PFSK-1 (cell line): ENCODE results near the gene WASL.

Source experiments
- FOXP2 ChIP-seq: optimal IDR thresholded peaks from 2 replicates; pipeline ENCODE3; 2011; ENCODE audit warnings: borderline replicate concordance, control low read depth, inconsistent platforms; ENCODE audit not compliant: insufficient read depth; ENCODE audit errors: extremely low read length, extremely low read depth
- POLR2AphosphoS5 ChIP-seq: IDR thresholded peaks from 2 replicates; pipeline ENCODE4 v1.6.1; 2012; ENCODE audit warnings: low read depth, mild to moderate bottlenecking, control low read depth, low read length, moderate library complexity
- SIN3A ChIP-seq: IDR thresholded peaks from 2 replicates; pipeline ENCODE4 v1.6.1; 2012; ENCODE audit warnings: mild to moderate bottlenecking, low read length, moderate library complexity, borderline replicate concordance; ENCODE audit not compliant: insufficient read depth
- TAF1 ChIP-seq: IDR thresholded peaks from 2 replicates; pipeline ENCODE4 v1.6.1; 2012; ENCODE audit warnings: low read length, control low read depth, borderline replicate concordance; ENCODE audit not compliant: insufficient read depth
- TF ChIP-seq, protein P1 (sequence below), 2 experiments: IDR thresholded peaks; 2 replicates each; pipeline versions ENCODE4 v1.6.1 to v1.8.0; 2011 to 2012; ENCODE audit warnings: low read depth in 2 of 2, low read length in 2 of 2, control low read depth in 1 of 2, inconsistent platforms in 1 of 2, mild to moderate bottlenecking in 1 of 2, moderate library complexity in 1 of 2; ENCODE audit not compliant: insufficient read depth in 1 of 2

The WASL gene

DNA sequence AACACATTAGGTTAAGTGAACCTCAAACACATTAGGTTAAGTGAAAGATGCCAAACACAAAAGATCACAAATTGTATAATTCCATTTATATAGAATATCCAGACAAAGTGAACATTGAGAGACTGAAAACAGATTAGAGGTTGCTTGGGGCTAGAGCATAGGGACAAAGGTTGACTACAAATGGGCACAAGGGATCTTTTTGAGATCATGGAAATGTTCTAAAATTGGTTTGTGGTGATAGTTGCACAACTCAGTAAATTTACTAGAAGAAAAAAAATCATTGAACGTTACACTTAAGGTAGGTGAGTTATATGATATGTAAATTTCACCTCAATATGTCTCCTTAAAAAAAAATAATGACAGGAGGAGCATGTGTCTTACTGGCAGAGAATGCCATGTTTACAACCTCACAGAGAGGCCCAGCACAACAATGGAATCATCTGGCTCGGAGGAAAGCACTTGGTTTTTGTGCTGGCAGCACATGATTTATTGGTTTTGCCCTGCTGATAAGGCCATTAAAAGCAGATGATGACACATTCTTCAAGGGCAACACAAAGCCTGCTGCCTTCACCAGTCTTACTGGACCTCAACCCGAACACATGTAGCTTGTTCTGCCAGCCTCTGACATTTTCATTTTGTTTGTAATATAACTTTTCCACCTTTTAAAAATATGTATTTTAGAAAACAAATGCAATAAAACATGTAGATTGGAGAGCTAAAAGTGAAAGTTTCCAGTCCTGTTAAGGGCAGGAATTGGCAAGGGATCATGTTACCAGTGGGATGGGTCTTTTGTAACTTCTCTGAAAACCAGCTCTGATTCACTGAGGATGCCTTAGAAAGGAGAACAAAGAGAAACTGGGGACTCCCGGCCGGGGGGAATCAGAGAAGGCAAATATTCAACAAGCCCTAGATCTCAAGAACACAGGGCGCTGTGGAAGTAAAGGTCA lies 105.0 kb downstream of the WASL start:
- TF ChIP-seq POLR2AphosphoS5, result no peak
- no peak for TF ChIP-seq FOXP2
- TF ChIP-seq SIN3A, result no peak
- no peak for TF ChIP-seq TAF1
- TF ChIP-seq, protein P1, sequence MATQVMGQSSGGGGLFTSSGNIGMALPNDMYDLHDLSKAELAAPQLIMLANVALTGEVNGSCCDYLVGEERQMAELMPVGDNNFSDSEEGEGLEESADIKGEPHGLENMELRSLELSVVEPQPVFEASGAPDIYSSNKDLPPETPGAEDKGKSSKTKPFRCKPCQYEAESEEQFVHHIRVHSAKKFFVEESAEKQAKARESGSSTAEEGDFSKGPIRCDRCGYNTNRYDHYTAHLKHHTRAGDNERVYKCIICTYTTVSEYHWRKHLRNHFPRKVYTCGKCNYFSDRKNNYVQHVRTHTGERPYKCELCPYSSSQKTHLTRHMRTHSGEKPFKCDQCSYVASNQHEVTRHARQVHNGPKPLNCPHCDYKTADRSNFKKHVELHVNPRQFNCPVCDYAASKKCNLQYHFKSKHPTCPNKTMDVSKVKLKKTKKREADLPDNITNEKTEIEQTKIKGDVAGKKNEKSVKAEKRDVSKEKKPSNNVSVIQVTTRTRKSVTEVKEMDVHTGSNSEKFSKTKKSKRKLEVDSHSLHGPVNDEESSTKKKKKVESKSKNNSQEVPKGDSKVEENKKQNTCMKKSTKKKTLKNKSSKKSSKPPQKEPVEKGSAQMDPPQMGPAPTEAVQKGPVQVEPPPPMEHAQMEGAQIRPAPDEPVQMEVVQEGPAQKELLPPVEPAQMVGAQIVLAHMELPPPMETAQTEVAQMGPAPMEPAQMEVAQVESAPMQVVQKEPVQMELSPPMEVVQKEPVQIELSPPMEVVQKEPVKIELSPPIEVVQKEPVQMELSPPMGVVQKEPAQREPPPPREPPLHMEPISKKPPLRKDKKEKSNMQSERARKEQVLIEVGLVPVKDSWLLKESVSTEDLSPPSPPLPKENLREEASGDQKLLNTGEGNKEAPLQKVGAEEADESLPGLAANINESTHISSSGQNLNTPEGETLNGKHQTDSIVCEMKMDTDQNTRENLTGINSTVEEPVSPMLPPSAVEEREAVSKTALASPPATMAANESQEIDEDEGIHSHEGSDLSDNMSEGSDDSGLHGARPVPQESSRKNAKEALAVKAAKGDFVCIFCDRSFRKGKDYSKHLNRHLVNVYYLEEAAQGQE (IDR thresholded peaks at IDR 0.05; ENCODE audit: insufficient read depth in 1 of 2, low read depth in 2 of 2, low read length in 2 of 2), result no peak

DNA sequence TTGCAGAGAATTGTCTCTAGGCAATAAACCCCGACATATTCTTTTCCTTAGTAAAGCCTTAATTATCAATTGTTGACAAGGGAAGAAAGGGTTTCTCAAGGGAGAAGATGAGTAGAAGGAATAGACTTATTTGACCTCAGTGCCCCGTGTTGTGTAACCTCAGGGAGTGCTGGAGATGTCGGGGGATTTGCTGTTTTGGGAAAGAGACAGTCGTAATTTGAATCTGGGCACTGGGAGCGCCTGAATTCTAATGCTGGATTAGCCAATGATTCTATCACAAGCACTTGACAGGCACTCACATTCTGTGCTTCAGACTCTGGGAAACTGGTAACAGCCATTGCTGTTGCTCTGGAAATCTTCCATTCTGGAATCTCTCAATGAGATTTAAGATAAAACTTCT lies 106.9 kb downstream of the WASL start:
- TF ChIP-seq TAF1, result no peak
- no peak for TF ChIP-seq SIN3A
- no peak for TF ChIP-seq POLR2AphosphoS5
- no peak for TF ChIP-seq FOXP2

DNA sequence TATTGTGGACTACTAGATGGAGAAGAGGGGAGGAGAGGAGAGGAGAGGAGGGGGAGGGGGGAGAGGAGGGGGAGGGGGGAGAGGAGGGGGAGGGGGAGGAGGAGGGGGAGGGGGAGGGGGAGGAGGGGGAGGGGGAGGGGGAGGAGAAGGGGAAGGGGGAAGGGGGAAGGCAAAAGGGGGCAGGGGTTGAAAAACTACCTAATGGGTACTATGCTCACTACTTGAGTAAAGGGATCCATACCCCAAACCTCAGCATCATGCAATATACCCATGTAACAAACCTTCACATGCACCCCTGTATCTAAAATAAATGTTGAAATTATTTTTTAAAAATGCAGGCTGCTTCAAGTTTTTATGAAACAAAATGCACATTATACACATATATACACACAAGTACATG lies 108.2 kb downstream of the WASL start:
- TF ChIP-seq FOXP2, result no peak
- no peak for TF ChIP-seq SIN3A
- TF ChIP-seq POLR2AphosphoS5, result no peak

DNA sequence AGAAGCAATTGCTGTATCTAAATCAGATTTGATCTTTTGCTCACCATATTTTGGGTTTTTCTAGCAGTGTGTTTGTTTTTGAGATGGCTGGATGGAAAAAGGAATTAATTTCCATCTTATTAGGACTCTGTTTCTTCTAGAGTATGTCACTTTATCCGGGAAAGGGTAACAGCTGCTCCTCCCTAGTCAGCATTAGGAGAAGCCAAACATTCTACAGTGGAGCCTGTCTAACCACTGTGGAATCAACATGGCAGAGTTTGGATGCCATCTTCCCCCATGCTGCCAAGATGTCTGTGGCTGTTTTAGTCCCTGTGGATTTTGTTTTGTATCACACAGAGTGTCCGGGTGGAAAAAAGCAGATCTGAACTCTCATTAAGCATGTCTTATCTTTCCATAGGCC lies 109.2 kb downstream of the WASL start:
- TF ChIP-seq, protein P1 (IDR thresholded peaks at IDR 0.05; ENCODE audit: insufficient read depth in 1 of 2, low read depth in 2 of 2, low read length in 2 of 2), result no peak
- TF ChIP-seq FOXP2, result no peak
- TF ChIP-seq SIN3A, result no peak
- no peak for TF ChIP-seq TAF1
- TF ChIP-seq POLR2AphosphoS5, result no peak

DNA sequence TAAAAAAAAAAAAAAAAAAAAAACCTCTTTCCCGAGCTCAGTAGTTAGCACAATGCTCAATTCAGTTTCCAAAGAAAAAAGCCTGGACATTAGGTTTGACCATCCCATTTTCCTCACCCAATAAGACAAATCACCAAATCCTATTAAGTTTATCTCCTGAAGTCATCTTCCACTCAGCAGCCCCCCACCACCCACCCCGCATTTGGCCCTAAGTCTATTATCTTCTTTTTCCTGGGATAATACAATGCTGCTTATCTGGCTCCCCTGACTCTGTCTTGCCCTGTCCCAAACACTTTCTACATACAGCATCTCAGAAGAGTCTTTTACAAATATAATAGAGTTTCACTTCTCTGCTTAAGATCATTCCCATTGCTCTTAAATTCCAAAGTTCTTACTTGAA lies 110.9 kb downstream of the WASL start:
- TF ChIP-seq POLR2AphosphoS5, result no peak
- TF ChIP-seq SIN3A, result no peak
- TF ChIP-seq TAF1, result no peak
- TF ChIP-seq, protein P1 (IDR thresholded peaks at IDR 0.05; ENCODE audit: insufficient read depth in 1 of 2, low read depth in 2 of 2, low read length in 2 of 2), result no peak
- TF ChIP-seq FOXP2, result no peak

DNA sequence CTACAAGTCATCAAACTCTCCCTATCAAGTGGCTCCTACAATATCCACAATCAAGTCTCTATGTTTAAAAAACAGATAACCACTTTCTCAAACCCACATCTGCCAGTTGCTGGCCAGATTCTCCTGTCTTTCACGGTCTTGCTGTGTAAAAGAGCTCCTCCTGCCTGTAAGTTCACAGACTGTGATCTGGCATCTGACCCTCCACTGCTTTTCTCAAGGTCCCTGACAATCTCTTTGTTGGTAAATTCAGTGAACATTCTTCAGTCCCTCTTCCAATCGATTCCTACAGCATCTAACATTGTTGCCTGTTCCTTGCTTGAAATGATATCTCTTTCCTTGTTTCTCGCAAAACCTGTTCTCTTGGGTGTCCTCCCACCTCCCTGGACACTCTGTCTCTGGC lies 111.6 kb downstream of the WASL start:
- TF ChIP-seq POLR2AphosphoS5 (no peak), FOXP2 (no peak), SIN3A (no peak), TAF1 (no peak)
- TF ChIP-seq, protein P1 (IDR thresholded peaks at IDR 0.05; ENCODE audit: insufficient read depth in 1 of 2, low read depth in 2 of 2, low read length in 2 of 2), result no peak
